Tibial artery (tissue), 4 donors: Measurements from ENCODE around the gene TFDP2.

Experiments used
- DNase-seq, 2 donors: peaks; one replicate each; pipeline ENCODE4 v3.0.0-alpha.2; 2019
- H3K27ac ChIP-seq, 2 donors: fragments of 200-600 bp; sonication (generic) in 1 of 2; 1 replicate in 1 of 2; 2 replicates in 1 of 2; pipeline ENCODE4 v1.5.1; 2018 to 2019; ENCODE audit warnings: mild to moderate bottlenecking in 1 of 2
- H3K27me3 ChIP-seq, 2 donors: fragments of 200-600 bp; sonication (generic) in 1 of 2; one replicate each; pipeline versions ENCODE4 v1.5.1 to v1.6.0; 2016 to 2019
- H3K36me3 ChIP-seq, 3 donors: fragments of 200-600 bp; sonication (generic) in 2 of 3; one replicate each; pipeline ENCODE4 v1.5.1; 2016 to 2019; ENCODE audit warnings: mild to moderate bottlenecking in 2 of 3
- H3K4me1 ChIP-seq, 4 donors: fragments of 200-600 bp; sonication (generic) in 2 of 4; 1 replicate in 3 of 4; 2 replicates in 1 of 4; pipeline ENCODE4 v1.5.1; 2016 to 2019
- H3K4me3 ChIP-seq, 2 donors: fragments of 200-600 bp; sonication (generic) in 1 of 2; 1 replicate in 1 of 2; 2 replicates in 1 of 2; pipeline ENCODE4 v1.5.1; 2018 to 2019; ENCODE audit warnings: mild to moderate bottlenecking in 2 of 2
- H3K9me3 ChIP-seq, 3 donors: fragments of 200-600 bp; sonication (generic) in 1 of 3; one replicate each; pipeline ENCODE4 v1.5.1; 2016 to 2019
- CTCF ChIP-seq, 2 experiments: fragments of 200-600 bp in 1 of 2; fragments of 450-650 bp in 1 of 2; IDR thresholded peaks; one replicate each; pipeline ENCODE4 v1.5.1; 2017 to 2019; ENCODE audit warnings: antibody characterized with exemption in 2 of 2, mild to moderate bottlenecking in 1 of 2, moderate library complexity in 1 of 2
- intact Hi-C: fragments of 100-400 bp; cut with DNase I; formaldehyde crosslinking; loops from one replicate; pipeline ENCODE4 v1.15.0; 2023; ENCODE audit warnings: low total_unique reads

The TFDP2 gene

GRCh38 chr3:142057331-142057725, 92.0 kb downstream of the TFDP2 start:
- peaks cover 0 to 4% (median 0%) of the 10 kb centered on the region in 3 donors for H3K36me3 ChIP-seq

GRCh38 chr3:142056656-142057330, 92.6 kb downstream of the TFDP2 start:
- Histone ChIP-seq H3K36me3 (peaks cover 0 to 8% (median 0%) of the 10 kb centered on the region in 3 donors), H3K4me1 (no peaks in the 10 kb centered on the region), H3K27me3 (no peaks in the 10 kb centered on the region), H3K9me3 (no peaks in the 10 kb centered on the region), H3K4me3 (no peak overlapping the region), H3K27ac (no peak overlapping the region)
- no peak for DNase-seq
- no peak for TF ChIP-seq CTCF (IDR thresholded peaks at IDR 0.05)
- intact Hi-C loops: no loop called here

More at GRCh38 chr3:142057331-142057725, 92.0 kb downstream of the TFDP2 start:
- H3K27ac ChIP-seq: no peak overlapping the region
- no peaks in the 10 kb centered on the region for H3K27me3 ChIP-seq
- no peaks in the 10 kb centered on the region for H3K9me3 ChIP-seq
- H3K4me1 ChIP-seq: no peaks in the 10 kb centered on the region
- TF ChIP-seq CTCF (IDR thresholded peaks at IDR 0.05): no peak
- intact Hi-C loops: no loop called here
- no peak for DNase-seq
- H3K4me3 ChIP-seq: no peak overlapping the region

- DNase-seq: no peak
- TF ChIP-seq CTCF (IDR thresholded peaks at IDR 0.05): no peak
- H3K36me3 ChIP-seq: peaks cover 0 to 11% (median 0%) of the 10 kb centered on the region in 3 donors
- no peaks in the 10 kb centered on the region for H3K4me1 ChIP-seq
- H3K27ac ChIP-seq: no peak overlapping the region
- intact Hi-C loops: no loop called here
- no peak overlapping the region for H3K4me3 ChIP-seq
- no peaks in the 10 kb centered on the region for H3K9me3 ChIP-seq
- no peaks in the 10 kb centered on the region for H3K27me3 ChIP-seq
Observed at GRCh38 chr3:142053835-142054234, 95.5 kb downstream of the TFDP2 start.

- peaks cover 0 to 11% (median 0%) of the 10 kb centered on the region in 3 donors for H3K36me3 ChIP-seq
- TF ChIP-seq CTCF (IDR thresholded peaks at IDR 0.05): no peak
- no peak overlapping the region for H3K27ac ChIP-seq
- no peak overlapping the region for H3K4me3 ChIP-seq
- intact Hi-C loops: no loop called here
- H3K9me3 ChIP-seq: no peaks in the 10 kb centered on the region
- no peaks in the 10 kb centered on the region for H3K27me3 ChIP-seq
- H3K4me1 ChIP-seq: no peaks in the 10 kb centered on the region
- no peak for DNase-seq
Observed at GRCh38 chr3:142053244-142053643, 96.1 kb downstream of the TFDP2 start.

- Histone ChIP-seq H3K27me3 (no peaks in the 10 kb centered on the region), H3K4me3 (no peak overlapping the region), H3K9me3 (no peaks in the 10 kb centered on the region), H3K27ac (no peak overlapping the region), H3K4me1 (no peaks in the 10 kb centered on the region), H3K36me3 (peaks cover 0 to 15% (median 0%) of the 10 kb centered on the region in 3 donors)
- intact Hi-C loops: no loop called here
- DNase-seq: no peak
- TF ChIP-seq CTCF (IDR thresholded peaks at IDR 0.05): no peak
Observed at GRCh38 chr3:142051351-142051750, 98.0 kb downstream of the TFDP2 start.

- DNase-seq: no peak
- Histone ChIP-seq H3K4me3 (no peak overlapping the region), H3K9me3 (no peaks in the 10 kb centered on the region), H3K4me1 (no peaks in the 10 kb centered on the region), H3K36me3 (peaks cover 0 to 13% (median 0%) of the 10 kb centered on the region in 3 donors), H3K27me3 (no peaks in the 10 kb centered on the region), H3K27ac (no peak overlapping the region)
- no peak for TF ChIP-seq CTCF (IDR thresholded peaks at IDR 0.05)
- intact Hi-C loops: no loop called here
Observed at GRCh38 chr3:142047021-142047369, 102.3 kb downstream of the TFDP2 start.
